ENCODE data around the gene TLL2. TPM values are rescaled to one million over a fixed set of nuclear protein-coding genes. Genes with fewer than 3 reads are reported as not detected.
A peak's percentile ranks its signal among the peaks of the same experiment; 100 is the strongest.

The TLL2 gene
- total and polyA plus RNA-seq, 9 of the 15 experiments (the other 6 are each of a cell fraction or from before 2014, with no cell fraction given): 0.09 TPM; not detected in 8

DNA sequence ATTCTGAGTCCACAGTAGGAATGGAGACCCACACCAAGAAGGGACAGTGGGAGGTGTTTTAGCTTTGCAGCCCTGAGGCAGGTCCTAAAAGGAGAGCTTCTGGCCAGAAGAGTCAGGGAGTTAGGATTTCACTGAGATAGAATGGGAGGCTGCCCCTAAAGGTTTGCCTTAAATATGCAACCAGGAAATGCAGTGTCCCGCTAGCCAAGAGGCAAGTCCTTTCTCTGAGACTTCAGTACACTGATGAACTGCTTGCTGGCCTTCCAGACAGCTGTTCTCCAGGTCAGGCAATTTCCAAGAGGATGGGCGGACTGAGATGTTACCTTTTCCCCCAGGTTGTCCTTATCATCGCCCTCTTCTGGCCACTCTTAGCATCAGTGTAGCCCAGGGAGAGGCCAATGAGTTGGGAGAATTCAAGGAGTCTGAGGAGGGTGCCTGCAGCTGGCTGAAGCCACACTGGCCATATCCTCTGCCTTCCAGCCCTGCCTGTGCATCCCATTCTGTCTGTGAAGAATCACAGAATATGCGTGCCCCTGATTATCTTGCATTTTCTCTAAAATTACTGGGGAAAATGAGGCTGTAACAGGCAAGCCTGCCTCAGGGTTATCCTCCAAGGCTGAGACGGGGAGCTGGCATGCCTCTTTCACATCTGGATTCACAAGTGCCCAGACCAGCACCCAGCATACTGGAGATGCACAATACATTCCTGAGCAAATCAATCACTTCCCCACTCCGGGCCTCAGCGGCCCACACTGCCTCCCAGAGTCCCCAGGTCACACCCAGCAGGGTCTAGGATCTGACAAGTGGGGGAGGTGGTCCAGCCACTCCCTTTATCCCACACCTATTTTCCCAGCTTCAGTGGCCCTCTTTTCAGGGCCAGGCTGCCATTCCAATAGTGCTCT lies 2.4 kb downstream of the TLL2 start:
- Histone ChIP-seq H3K36me3 (ENCODE audit: control insufficient read depth, insufficient read depth, low read length) (no peaks in the 10 kb centered on the region), H3K4me3 (no peak overlapping the region), H3K9me3 (replicated peaks; ENCODE audit: control insufficient read depth, insufficient read depth, low read depth, low read length) (no peaks in the 10 kb centered on the region), H3K4me1 (replicated peaks in 1 of 2; ENCODE audit: control insufficient read depth in 2 of 2, insufficient read depth in 2 of 2, low read length in 2 of 2) (peaks cover 4 to 21% of the 10 kb centered on the region in 2 experiments; a peak in 3 of 5 replicates), H3K9ac (ENCODE audit: insufficient read depth in 1 of 2, low read depth in 2 of 2, low read length in 2 of 2) (no peak overlapping the region), H3K27ac (ENCODE audit: extremely low read depth, low read depth, low read length) (no peak overlapping the region), H3K4me2 (ENCODE audit: insufficient read depth, low read length) (no peak overlapping the region), H3K27me3 (ENCODE audit: control insufficient read depth in 2 of 2, insufficient read depth in 2 of 2, low read length in 2 of 2) (peaks cover 0 to 36% of the 10 kb centered on the region in 2 experiments; a peak in 3 of 5 replicates), H3K79me2 (ENCODE audit: control insufficient read depth, insufficient read depth, low read length) (no peaks in the 10 kb centered on the region), H2AFZ (ENCODE audit: low read depth, low read length) (no peak overlapping the region), H3K9me1 (ENCODE audit: control insufficient read depth, insufficient read depth, low read length) (no peaks in the 10 kb centered on the region), H4K20me1 (replicated peaks; ENCODE audit: control insufficient read depth, insufficient read depth, low read length) (0 out of 2 replicates have a peak, but pooled peaks cover 8% of the 10 kb centered on the region)
- no TSS peak for BruUV-seq (replicated peaks)
- FAIRE-seq (peak; percentile 79), ATAC-seq (peak; percentile 74), DNase-seq (ENCODE audit: extremely low read depth in 1 of 4, low spot score in 3 of 4) (peak; percentile 19 to 51 (median 36))
- ChIA-PET POLR2A (interaction anchor here (0.9 kb wide), 1 partner anchor 13 kb away, joined by 4 read pairs; no protein-coding TSS in a partner anchor), CTCF (ENCODE audit: low intra/inter-chr PET ratio) (interaction anchor here (1.4 to 1.7 kb wide), 2 partner anchors 20 to 136 kb away, joined by 4 to 9 read pairs; no protein-coding TSS in a partner anchor)
- in situ Hi-C loops (cut with MboI) (no loop called here), intact Hi-C loops (cut with micrococcal nuclease) (loop anchor here (5.0 to 10.0 kb wide), 2 partner anchors 104 to 114 kb away; no protein-coding TSS in a partner anchor)
- 14% methylated on average over 7 of the region's 7 CpGs for WGBS (ENCODE audit: insufficient coverage, low coverage, missing lambda C conversion rate)
- TF ChIP-seq RBM25 (IDR thresholded peaks at IDR 0.05; ENCODE audit: low read depth, low read length, severe bottlenecking) (no peak), TAF7 (tag; IDR thresholded peaks at IDR 0.05) (no peak), THRAP3 (IDR thresholded peaks at IDR 0.05; ENCODE audit: borderline replicate concordance) (no peak), MXD1 (CRISPR knock-in tag; IDR thresholded peaks at IDR 0.05; ENCODE audit: borderline replicate concordance, poor library complexity, severe bottlenecking) (no peak), CTCFL (IDR thresholded peaks at IDR 0.05; ENCODE audit: borderline replicate concordance, insufficient read depth, low read depth, low read length, poor library complexity, severe bottlenecking) (peak; percentile 53), CTBP1 (IDR thresholded peaks at IDR 0.05; ENCODE audit: borderline replicate concordance) (peak; percentile 46; the same call in 1 of the 2 replicates), CCNT2 (IDR thresholded peaks at IDR 0.05; ENCODE audit: borderline replicate concordance, extremely low read depth, insufficient read length, low read depth, low read length) (no peak), ZNF766 (CRISPR knock-in tag; conservative IDR thresholded peaks at IDR 0.05) (no peak), ASH1L (IDR thresholded peaks at IDR 0.05; ENCODE audit: borderline replicate concordance, low read depth, partially characterized antibody) (no peak), SMARCA4 (IDR thresholded peaks at IDR 0.05) (no peak), ZNF584 (CRISPR knock-in tag; IDR thresholded peaks at IDR 0.05; ENCODE audit: low read depth) (no peak), ZNF41 (CRISPR knock-in tag; conservative IDR thresholded peaks at IDR 0.05) (no peak), MCM3 (IDR thresholded peaks at IDR 0.05) (no peak), ZEB2 (IDR thresholded peaks at IDR 0.05) (0 out of 2 replicates have a peak, but pooled peaks have one; percentile 46), NFIX (CRISPR knock-in tag; IDR thresholded peaks at IDR 0.05; ENCODE audit: low read depth) (no peak), ZNF174 (CRISPR knock-in tag; IDR thresholded peaks at IDR 0.05) (no peak)
- TF ChIP-seq, protein P1, sequence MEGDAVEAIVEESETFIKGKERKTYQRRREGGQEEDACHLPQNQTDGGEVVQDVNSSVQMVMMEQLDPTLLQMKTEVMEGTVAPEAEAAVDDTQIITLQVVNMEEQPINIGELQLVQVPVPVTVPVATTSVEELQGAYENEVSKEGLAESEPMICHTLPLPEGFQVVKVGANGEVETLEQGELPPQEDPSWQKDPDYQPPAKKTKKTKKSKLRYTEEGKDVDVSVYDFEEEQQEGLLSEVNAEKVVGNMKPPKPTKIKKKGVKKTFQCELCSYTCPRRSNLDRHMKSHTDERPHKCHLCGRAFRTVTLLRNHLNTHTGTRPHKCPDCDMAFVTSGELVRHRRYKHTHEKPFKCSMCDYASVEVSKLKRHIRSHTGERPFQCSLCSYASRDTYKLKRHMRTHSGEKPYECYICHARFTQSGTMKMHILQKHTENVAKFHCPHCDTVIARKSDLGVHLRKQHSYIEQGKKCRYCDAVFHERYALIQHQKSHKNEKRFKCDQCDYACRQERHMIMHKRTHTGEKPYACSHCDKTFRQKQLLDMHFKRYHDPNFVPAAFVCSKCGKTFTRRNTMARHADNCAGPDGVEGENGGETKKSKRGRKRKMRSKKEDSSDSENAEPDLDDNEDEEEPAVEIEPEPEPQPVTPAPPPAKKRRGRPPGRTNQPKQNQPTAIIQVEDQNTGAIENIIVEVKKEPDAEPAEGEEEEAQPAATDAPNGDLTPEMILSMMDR (IDR thresholded peaks at IDR 0.05 in 2 of 3, conservative IDR thresholded peaks at IDR 0.05 in 1 of 3; ENCODE audit: insufficient read depth in 2 of 3, low read depth in 1 of 3, low read length in 3 of 3): peak; percentile 55 to 67 (median 64)

Measured in K562 (cell line).